HepG2 (cell line): Measurements from ENCODE around the gene GYG1.

ENCODE experiments used
- CTCF ChIP-seq: sonication (generic); formaldehyde crosslinking; IDR thresholded peaks from 2 replicates; pipeline ENCODE4 v1.5.0; 2020; ENCODE audit warnings: mild to moderate bottlenecking, missing genetic modification reagents, moderate library complexity
- FOSL1 ChIP-seq: sonication (generic); formaldehyde crosslinking; IDR thresholded peaks from 2 replicates; pipeline ENCODE4 v1.9.0; 2021; ENCODE audit warnings: missing genetic modification reagents, borderline replicate concordance
- POLR2A ChIP-seq, 2 experiments: IDR thresholded peaks; 2 replicates each; pipeline ENCODE4 v1.6.1; 2011; ENCODE audit warnings: low read depth in 2 of 2, low read length in 2 of 2, mild to moderate bottlenecking in 1 of 2, moderate library complexity in 1 of 2; ENCODE audit not compliant: insufficient read depth in 1 of 2
- SCMH1 ChIP-seq: sonication (generic); formaldehyde crosslinking; IDR thresholded peaks from 2 replicates; pipeline ENCODE4 v1.9.0; 2021; ENCODE audit warnings: missing genetic modification reagents, mild to moderate bottlenecking, borderline replicate concordance
- YY1 ChIP-seq: IDR thresholded peaks from 2 replicates; pipeline ENCODE4 v1.6.1; 2011; ENCODE audit warnings: low read length, low read depth, moderate library complexity, mild to moderate bottlenecking; ENCODE audit not compliant: insufficient read depth, insufficient replicate concordance

GRCh38 chr3:148950806-148951205, 40.5 kb upstream of the GYG1 start:
- TF ChIP-seq POLR2A (IDR thresholded peaks at IDR 0.05; ENCODE audit: insufficient read depth in 1 of 2, low read depth in 2 of 2, low read length in 2 of 2): no peak
- no peak for TF ChIP-seq SCMH1 (CRISPR knock-in tag)
- peak; percentile 35 for TF ChIP-seq CTCF (CRISPR knock-in tag)
- TF ChIP-seq YY1: no peak
- no peak for TF ChIP-seq FOSL1 (CRISPR knock-in tag)
